ENCODE measurements around the gene OR2T10.
"Not testable (repeated sequence)": the region's sequence is repeated elsewhere in the genome, so short reads cannot be mapped to it uniquely, and the experiment has no call there.

OR2T10 gene

DNA sequence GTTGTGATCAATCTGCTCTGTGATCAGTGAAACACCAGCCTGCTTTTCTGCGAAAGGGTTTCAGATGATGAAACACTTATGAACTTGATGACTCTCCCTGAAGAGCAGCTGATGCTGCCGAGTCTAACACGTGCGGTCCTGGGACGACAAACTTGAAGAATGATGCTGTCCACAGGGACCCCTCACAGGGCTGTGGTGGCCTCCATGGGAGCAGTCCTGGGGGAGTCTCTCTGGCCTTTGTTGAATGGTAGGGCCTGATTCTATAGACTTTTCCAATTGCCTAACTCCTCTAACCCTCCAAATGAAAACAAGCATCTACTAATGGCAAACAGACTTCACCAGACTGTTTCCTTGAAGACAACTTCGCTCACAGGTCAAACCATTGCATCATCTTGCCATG lies at the start of gene OR2T10:
OR2T10 (minus strand) TSS at position 112 of the 400 bp plus-strand sequence. CDS start 3,932 bp downstream, outside the sequence.
- DNase-seq: no peak

DNA sequence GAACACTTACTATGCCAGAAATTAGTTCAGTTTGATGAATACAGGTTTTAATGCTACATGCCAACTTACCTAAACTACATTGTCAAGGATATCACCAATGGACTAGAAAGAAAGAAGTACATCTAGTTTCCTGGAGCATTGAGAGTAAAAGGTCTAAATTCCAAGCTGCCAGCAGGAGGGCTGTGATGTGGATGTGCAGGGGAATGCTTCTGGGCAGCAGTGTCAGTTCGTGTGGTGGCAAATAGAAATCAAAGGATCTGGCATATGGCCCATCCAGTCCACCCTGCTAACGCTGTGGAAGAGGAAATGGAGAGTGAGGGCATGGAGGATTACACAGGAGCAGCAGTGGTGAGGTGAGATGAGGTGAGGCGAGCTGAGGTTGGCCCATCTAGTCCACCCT lies 47.7 kb upstream of the OR2T10 start, which contains the start of gene OR2T35:
OR2T35 (minus strand) TSS at position 101 of the 400 bp plus-strand sequence. CDS start 6,020 bp downstream, outside the sequence.
- DNase-seq: not testable (repeated sequence)

DNA sequence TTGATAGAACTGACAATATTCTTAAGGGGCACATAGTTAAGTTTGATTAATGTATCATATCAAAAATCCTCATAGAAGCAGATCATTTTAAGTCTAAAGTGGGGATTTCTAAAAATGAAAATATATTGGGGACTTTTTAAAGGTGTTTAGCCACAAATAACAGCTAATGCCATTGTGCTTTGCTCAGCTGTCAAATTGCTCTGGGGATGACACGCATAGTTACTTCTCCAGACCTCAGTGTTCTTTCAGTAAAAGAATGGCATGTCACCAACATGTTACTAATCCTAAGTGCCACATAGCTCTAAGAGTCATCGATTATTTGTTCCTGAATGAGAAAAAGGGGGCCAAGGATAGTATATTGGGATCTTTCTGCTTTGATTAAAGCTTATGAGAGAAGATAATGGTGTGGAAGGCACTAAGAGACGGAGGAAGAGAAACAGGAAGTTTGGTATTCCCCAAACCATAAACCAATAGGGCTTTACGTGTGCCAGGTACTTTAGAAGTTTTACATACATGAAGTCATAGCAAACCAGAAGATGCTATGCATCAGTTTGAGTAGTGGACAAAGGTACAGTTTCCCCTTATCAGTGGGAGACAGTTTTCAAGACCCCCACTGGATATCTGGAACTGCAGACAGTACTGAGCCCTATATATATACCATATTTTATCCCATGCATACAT lies 45.6 kb upstream of the OR2T10 start:
- DNase-seq: not testable (repeated sequence)

GRCh38 chr1:248641583-248641982 lies 44.1 kb upstream of the OR2T10 start:
- not testable (repeated sequence) for DNase-seq

GRCh38 chr1:248640906-248641305 lies 43.4 kb upstream of the OR2T10 start:
- not testable (repeated sequence) for DNase-seq

DNA sequence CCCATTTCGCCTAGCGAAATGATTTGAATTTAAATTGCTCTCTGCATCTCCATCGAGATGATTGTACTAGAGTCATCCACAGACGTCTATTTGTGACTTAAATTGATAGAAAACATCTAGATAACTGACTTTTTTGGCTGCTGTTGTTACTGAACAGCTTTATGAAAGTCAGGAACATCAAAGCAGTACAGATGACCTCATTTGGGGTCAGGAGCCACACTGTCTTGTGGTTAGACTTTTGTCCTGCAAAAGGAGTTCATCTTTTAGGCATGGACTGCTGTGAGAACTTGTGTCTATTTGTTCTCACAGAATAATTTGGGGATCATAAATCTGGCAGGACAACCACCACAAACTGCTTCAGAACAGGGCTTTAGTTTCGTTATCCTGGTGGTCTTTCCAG lies 42.2 kb upstream of the OR2T10 start:
- not testable (repeated sequence) for DNase-seq

- not testable (repeated sequence) for DNase-seq
Measured at GRCh38 chr1:248636612-248637011, 39.1 kb upstream of the OR2T10 start.

DNA sequence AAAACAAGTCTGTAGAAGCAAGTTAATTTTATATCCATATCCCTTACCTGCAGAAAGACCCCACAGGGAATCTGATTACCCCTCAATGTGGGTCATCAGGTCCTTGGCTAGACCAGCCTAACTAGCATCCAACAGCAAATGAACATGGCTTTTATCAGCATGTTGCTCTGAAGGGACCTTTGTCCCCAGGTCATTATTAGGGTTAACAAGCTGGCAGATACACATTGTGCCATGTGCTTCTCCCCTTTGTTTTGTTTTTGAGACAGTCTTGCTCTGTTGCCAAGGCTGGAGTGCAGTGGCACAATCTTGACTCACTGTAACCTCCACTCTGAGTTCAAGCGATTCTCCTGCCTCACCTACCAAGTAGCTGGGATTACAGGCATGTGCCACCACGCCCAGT lies 37.5 kb upstream of the OR2T10 start, which contains the start of gene OR2T11:
OR2T11 (minus strand) TSS at position 101 of the 400 bp plus-strand sequence. CDS start 7,963 bp downstream, outside the sequence.
- DNase-seq: not testable (repeated sequence)

GRCh38 chr1:248631354-248632008 lies 34.0 kb upstream of the OR2T10 start:
- DNase-seq: no peak

GRCh38 chr1:248630551-248630950 lies 33.1 kb upstream of the OR2T10 start:
- DNase-seq: no peak

DNA sequence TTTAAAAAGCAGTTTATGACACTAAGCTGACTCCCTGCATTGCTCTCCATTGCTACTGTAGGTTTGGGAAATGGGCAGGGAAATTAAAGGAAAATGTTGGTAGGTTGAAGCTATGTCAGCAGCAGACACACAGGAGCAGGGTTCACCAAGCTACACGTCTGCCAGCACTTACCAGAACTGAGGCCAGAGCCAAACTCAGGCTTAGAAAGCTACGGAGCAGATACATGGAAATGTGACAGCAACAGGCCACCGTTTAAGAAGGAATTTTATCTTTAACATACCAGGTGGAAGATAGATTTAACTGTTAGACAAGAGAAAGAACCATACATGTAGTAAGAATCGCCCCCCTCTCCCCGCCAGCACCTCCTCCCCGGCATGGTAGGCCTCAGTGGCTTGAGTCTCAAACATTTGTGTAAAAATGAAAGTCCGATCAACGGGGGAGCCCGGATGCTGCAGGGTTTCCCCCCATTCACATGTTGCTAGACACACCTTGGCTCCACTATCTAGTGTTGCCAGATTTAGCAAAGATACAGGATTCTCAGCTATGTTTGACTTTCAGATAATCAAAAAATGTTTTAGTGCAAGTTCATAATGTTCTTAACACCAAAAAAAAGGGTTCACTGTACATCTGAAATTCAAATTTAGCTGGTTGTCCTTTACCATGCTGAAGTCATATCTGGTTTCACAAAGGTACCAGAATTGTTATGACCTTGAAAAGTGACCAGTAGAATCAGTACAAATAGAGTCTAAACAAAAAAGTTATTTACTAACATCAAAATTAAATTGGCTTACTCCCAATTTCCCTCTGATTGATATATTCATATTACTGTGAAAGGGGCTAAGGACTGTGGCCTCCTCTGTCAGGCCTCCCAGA lies 30.7 kb upstream of the OR2T10 start:
- no peak for DNase-seq

- no peak for DNase-seq
Measured at GRCh38 chr1:248625971-248626370, 28.5 kb upstream of the OR2T10 start.

DNA sequence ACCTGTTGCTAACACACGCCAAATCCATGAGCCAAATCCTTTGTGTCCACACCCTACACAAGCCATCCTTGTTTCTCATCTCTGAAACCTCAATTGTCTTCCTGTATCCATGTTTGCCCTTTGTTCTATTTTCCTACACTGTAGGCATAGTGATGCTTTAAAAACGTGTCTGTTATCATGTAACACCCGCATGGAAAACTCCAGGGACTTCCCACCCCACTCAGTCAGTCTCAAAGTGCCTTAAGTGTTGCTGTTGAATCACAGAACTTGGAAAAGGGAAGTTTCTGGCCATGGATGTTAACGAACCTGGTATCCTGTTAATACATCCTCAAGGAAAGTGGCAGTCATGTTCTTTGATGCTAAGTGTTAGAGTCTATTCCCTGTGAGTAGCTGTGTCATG lies 27.7 kb upstream of the OR2T10 start:
- no peak for DNase-seq

DNA sequence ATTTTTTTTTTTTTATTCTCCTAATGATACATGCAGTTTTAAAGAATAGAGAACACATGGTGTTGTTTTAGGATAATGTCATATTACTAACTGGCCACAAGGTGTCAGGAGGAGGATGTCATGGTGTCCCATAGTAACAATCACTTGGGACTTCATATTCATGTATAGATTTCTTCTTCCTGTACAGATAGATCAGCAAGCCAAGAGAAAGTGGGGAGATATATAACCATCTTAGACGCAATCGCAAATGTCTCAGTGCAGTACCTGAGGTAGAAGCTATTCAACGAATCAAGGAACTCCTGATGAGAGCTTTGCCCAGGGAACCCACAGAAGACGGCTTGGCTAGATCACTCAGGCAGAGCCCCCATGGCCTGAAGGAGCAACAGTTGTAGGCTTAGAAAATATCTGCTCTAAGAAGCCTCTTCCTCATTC lies 25.1 kb upstream of the OR2T10 start:
- DNase-seq: no peak

DNA sequence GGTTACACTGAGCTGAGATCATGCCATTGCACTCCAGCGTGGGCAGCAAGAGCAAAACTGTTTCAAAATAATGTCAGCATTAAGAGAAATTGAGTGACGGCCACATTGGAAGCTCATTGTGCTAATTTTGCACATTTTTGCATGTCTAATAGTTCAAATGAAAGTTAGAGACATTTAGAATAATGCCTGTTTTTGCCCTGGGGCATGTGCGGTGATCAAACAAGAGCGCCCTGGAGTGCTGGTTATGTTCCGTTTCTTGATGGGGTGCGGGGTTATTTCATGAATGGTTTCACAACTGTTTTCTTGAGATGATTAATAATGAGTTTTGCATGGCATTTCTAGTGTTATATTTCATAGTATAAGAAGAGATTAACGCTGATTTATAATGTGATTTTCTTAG lies 24.3 kb upstream of the OR2T10 start:
- DNase-seq: no peak

GRCh38 chr1:248618878-248619277 lies 21.4 kb upstream of the OR2T10 start:
- peak; percentile 35 to 52 for DNase-seq

GRCh38 chr1:248618119-248618518 lies 20.6 kb upstream of the OR2T10 start:
- no peak for DNase-seq

GRCh38 chr1:248613742-248614141 lies 16.2 kb upstream of the OR2T10 start:
- DNase-seq: no peak

- no peak for DNase-seq
Measured at GRCh38 chr1:248611883-248612414, 14.4 kb upstream of the OR2T10 start.

DNA sequence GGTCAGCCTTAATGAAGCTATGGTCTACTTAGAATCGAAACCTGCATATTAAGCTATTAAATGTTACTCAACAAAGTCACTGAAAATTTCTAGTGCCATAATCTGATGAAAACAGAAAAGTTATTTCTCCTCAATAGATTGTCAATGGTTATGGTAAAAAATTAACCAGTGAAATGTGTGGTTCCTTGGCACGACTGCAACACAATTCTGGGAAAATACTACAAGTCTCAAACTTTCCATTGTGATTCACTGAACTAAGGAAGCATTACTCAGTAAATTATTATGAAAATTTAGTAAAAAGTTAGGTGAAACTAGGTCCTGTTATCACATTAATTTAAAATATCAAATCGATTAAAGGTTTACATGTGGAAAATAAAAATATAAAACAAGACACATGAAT lies 12.8 kb upstream of the OR2T10 start:
- no peak for DNase-seq

DNA sequence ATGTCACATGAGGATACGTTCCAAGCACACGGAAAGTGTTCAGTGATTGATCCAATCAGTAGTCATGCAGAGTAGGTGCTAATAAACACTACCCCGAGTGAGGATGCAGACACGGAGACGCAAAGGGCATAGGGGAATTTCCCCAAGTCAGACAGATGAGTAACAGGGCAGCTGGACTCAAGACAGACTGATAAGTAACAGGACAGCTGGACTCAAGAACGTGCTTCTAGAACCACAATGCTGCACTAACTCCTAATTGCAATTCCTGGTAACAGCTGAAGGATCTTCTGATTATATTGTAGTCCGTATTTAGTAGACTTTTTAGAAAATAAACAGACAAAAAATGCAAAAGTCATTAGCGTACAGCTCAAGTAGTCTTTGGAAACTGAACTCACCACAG lies 1.9 kb upstream of the OR2T10 start:
- no peak for DNase-seq

GRCh38 chr1:248596615-248597014 lies 885 bp downstream of the OR2T10 start:
- DNase-seq: no peak

DNA sequence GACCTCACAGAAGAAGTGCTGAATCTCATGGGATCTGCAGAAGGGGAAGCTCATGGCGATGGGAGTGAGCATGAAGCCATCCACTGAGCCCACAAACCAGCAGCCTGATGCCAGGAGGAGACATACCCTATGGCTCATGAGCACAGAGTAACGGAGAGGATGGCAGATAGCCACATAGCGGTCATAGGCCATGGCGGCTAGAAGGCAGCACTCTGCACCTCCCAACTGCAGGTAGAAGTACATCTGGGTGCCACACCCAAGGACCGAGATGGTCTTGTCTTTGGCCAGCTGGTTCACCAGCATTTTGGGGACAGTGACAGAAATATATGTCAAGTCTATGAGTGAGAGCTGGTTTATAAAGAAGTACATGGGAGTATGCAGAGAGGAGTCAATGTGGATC lies 4.3 kb downstream of the OR2T10 start:
- no peak for DNase-seq
